GM12864 (cell line): ENCODE results near the gene LARP4B.

Experiments
- DNase-seq: peaks from one replicate; pipeline ENCODE4 v3.0.0-alpha.2; 2011; ENCODE audit warnings: low read depth
- H3K4me3 ChIP-seq: 2 replicates; pipeline ENCODE4 v1.5.1; 2011; ENCODE audit warnings: mild to moderate bottlenecking, low read depth, low read length, control low read depth
- CTCF ChIP-seq: IDR thresholded peaks from 2 replicates; pipeline ENCODE4 v1.5.1; 2011; ENCODE audit warnings: low read depth, mild to moderate bottlenecking, moderate library complexity, low read length, control low read depth, inconsistent platforms; ENCODE audit errors: missing control alignments

Gene LARP4B

GRCh38 chr10:898141-898540 is 33.4 kb downstream of the LARP4B start:
- no peak for TF ChIP-seq CTCF

GRCh38 chr10:896982-897381 is 34.5 kb downstream of the LARP4B start:
- H3K4me3 ChIP-seq, result no peak overlapping the region
- no peak for DNase-seq
- no peak for TF ChIP-seq CTCF

More at GRCh38 chr10:898141-898540, 33.4 kb downstream of the LARP4B start:
- no peak for DNase-seq
- no peak overlapping the region for H3K4me3 ChIP-seq

- no peak for DNase-seq
- H3K4me3 ChIP-seq, result no peak overlapping the region
- TF ChIP-seq CTCF, result no peak
Measured at GRCh38 chr10:895324-895723, 36.2 kb downstream of the LARP4B start.

- DNase-seq, result no peak
- no peak overlapping the region for H3K4me3 ChIP-seq
- TF ChIP-seq CTCF, result no peak
Measured at GRCh38 chr10:878895-879294, 52.6 kb downstream of the LARP4B start.

GRCh38 chr10:878333-878759 is 53.2 kb downstream of the LARP4B start:
- TF ChIP-seq CTCF, result no peak
- no peak for DNase-seq
- H3K4me3 ChIP-seq, result no peak overlapping the region

GRCh38 chr10:876438-876837 is 55.1 kb downstream of the LARP4B start:
- no peak for DNase-seq
- no peak overlapping the region for H3K4me3 ChIP-seq
- no peak for TF ChIP-seq CTCF

- no peak for TF ChIP-seq CTCF
- no peak for DNase-seq
- H3K4me3 ChIP-seq, result no peak overlapping the region
Measured at GRCh38 chr10:873020-873419, 58.5 kb downstream of the LARP4B start.
